Smooth muscle cell (in vitro differentiated cells): ENCODE results near the gene HES3. TPM values are rescaled to one million over a fixed set of nuclear protein-coding genes. Genes with fewer than 3 reads are reported as not detected.

Experiments
- DNase-seq: peaks from one replicate; lab custom pipeline; 2025; ENCODE audit not compliant: unreplicated experiment; lab: John Stamatoyannopoulos, UW
- H2AFZ ChIP-seq: fragments of 200-600 bp; sonication (generic); 2 replicates; pipeline ENCODE4 v1.6.0; 2016; ENCODE audit warnings: antibody characterized with exemption, low read depth, mild to moderate bottlenecking
- H3F3A ChIP-seq: fragments of 200-600 bp; sonication (generic); 2 replicates; pipeline ENCODE4 v1.6.0; 2017; ENCODE audit warnings: antibody characterized with exemption, low read depth
- H3K27ac ChIP-seq: fragments of 200-600 bp; sonication (generic); 2 replicates; pipeline ENCODE4 v1.5.1; 2016; ENCODE audit warnings: low read depth, mild to moderate bottlenecking
- H3K27me3 ChIP-seq: fragments of 200-600 bp; sonication (generic); 2 replicates; pipeline ENCODE4 v1.6.1; 2016; ENCODE audit warnings: low read depth, mild to moderate bottlenecking
- H3K36me3 ChIP-seq: fragments of 200-600 bp; sonication (generic); 2 replicates; pipeline ENCODE4 v1.5.1; 2016; ENCODE audit warnings: low read depth
- H3K4me1 ChIP-seq: fragments of 200-600 bp; sonication (generic); 2 replicates; pipeline ENCODE4 v1.5.1; 2016; ENCODE audit warnings: low read depth
- H3K4me2 ChIP-seq: fragments of 200-600 bp; sonication (generic); 2 replicates; pipeline ENCODE4 v1.6.0; 2016; ENCODE audit warnings: mild to moderate bottlenecking
- H3K4me3 ChIP-seq: fragments of 200-600 bp; sonication (generic); 2 replicates; pipeline ENCODE4 v1.5.1; 2016; ENCODE audit warnings: mild to moderate bottlenecking
- H3K79me2 ChIP-seq: fragments of 200-600 bp; sonication (generic); 2 replicates; pipeline ENCODE4 v1.6.0; 2016; ENCODE audit warnings: low read depth, mild to moderate bottlenecking
- H3K9ac ChIP-seq: fragments of 200-600 bp; sonication (generic); 2 replicates; pipeline ENCODE4 v1.6.0; 2016; ENCODE audit warnings: low read depth
- H3K9me3 ChIP-seq: fragments of 200-600 bp; sonication (generic); replicated peaks from 2 replicates; pipeline ENCODE4 v1.5.1; 2016; ENCODE audit warnings: low read depth
- H4K20me1 ChIP-seq: fragments of 200-600 bp; sonication (generic); 2 replicates; pipeline ENCODE4 v1.6.0; 2016; ENCODE audit warnings: low read depth
- WGBS: methylation state at CpG from one replicate; pipeline ENCODE4 v1.1.7; 2016; ENCODE audit warnings: low lambda C conversion rate; 5-methylcytosine and 5-hydroxymethylcytosine counted together
- polyA plus RNA-seq: library from polyadenylated mRNA; unstranded; fragments of >200 nt; fragmentation: Nextera tagmentation; extraction: Ambion mirVana; gene quantifications from 2 replicates; pipeline ENCODE4 v1.2.1, GENCODE V29; 2016
- total RNA-seq: library from RNA; depleted of rRNA; stranded (reverse); fragments of >200 nt; gene quantifications from 2 replicates; pipeline ENCODE4 v1.2.3, GENCODE V29; 2014
- TF ChIP-seq, protein P1 (sequence below): fragments of 200-600 bp; sonication (generic); IDR thresholded peaks from 2 replicates; pipeline ENCODE4 v1.5.1; 2017; ENCODE audit warnings: borderline replicate concordance, mild to moderate bottlenecking, antibody characterized with exemption; ENCODE audit not compliant: insufficient read depth, poor library complexity, severe bottlenecking

The HES3 gene
- total and polyA plus RNA-seq, 2 experiments from 2014 or later, result not detected

DNA sequence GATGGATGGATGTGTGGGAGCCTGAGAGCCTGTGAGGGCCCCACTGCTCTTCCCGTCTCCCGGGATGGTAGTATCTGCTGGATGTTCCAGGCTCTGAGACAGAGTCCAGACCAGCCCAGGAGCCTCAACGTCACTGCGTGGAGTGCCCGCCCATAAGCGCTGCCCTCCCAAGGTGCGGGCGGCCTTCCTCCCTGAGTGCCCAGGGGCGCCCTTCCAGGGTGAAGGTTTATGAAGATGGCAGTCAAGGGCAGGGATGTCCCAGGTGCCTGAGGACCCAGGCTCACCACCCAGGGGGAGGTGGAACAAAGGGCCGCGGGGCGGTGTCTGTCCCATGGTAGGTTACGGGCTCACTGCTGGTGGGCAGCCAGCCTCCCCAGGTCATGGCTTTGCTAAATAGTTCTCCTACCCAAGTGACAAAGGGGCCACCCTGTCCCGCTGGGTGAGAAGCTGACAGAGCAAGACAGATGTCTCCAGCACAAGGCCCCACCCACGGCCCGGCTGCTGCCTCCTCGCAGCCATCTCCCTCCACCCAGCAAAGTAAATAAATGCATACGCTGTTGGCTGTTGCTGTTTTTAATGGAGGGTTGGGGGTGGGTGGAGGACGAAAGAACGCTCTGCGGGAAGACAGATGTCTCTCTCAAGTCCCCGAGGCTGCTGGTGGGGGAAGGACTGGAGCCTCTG lies 25.9 kb downstream of the HES3 start:
- Histone ChIP-seq H3K36me3 (no peaks in the 10 kb centered on the region), H3K4me1 (peaks cover 9% of the 10 kb centered on the region), H4K20me1 (peaks cover 3% of the 10 kb centered on the region), H3K4me3 (no peak overlapping the region), H3K9me3 (no peaks in the 10 kb centered on the region), H3K4me2 (no peak overlapping the region), H3F3A (no peaks in the 10 kb centered on the region), H3K27ac (no peak overlapping the region), H2AFZ (no peak overlapping the region), H3K27me3 (no peaks in the 10 kb centered on the region), H3K9ac (no peak overlapping the region), H3K79me2 (no peaks in the 10 kb centered on the region)
- TF ChIP-seq, protein P1, sequence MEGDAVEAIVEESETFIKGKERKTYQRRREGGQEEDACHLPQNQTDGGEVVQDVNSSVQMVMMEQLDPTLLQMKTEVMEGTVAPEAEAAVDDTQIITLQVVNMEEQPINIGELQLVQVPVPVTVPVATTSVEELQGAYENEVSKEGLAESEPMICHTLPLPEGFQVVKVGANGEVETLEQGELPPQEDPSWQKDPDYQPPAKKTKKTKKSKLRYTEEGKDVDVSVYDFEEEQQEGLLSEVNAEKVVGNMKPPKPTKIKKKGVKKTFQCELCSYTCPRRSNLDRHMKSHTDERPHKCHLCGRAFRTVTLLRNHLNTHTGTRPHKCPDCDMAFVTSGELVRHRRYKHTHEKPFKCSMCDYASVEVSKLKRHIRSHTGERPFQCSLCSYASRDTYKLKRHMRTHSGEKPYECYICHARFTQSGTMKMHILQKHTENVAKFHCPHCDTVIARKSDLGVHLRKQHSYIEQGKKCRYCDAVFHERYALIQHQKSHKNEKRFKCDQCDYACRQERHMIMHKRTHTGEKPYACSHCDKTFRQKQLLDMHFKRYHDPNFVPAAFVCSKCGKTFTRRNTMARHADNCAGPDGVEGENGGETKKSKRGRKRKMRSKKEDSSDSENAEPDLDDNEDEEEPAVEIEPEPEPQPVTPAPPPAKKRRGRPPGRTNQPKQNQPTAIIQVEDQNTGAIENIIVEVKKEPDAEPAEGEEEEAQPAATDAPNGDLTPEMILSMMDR, result no peak
- WGBS, result 58% methylated on average over 22 of the region's 22 CpGs
- DNase-seq, result no peak

DNA sequence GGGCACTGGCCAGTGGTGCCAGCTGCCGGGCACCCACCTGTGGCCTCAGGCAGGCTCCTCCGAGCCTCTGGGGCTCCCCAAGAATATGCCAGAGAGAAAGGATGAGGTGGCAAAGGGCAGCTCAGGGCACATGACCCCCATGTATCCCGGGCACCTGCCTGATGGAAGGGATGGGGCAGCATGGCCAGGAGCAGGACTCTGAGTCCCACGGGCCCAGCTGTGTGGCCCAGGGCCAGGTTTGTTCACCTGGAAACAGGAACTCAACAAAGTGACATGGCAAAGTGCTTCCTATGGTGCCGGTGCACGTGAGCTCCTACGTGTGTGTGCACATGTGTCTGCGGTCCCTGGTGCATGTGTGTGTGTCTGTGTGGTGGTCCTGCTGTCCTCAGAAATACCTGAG lies 26.4 kb downstream of the HES3 start:
- Histone ChIP-seq H3K4me2 (no peak overlapping the region), H3K9me3 (no peaks in the 10 kb centered on the region), H3K9ac (no peak overlapping the region), H3K4me1 (peaks cover 9% of the 10 kb centered on the region), H3K4me3 (no peak overlapping the region), H3K36me3 (no peaks in the 10 kb centered on the region), H4K20me1 (peaks cover 3% of the 10 kb centered on the region), H3K27me3 (no peaks in the 10 kb centered on the region), H3K79me2 (no peaks in the 10 kb centered on the region), H3F3A (no peaks in the 10 kb centered on the region), H2AFZ (no peak overlapping the region), H3K27ac (no peak overlapping the region)
- 93% methylated on average over 8 of the region's 8 CpGs for WGBS
- TF ChIP-seq, protein P1, result no peak
- no peak for DNase-seq

DNA sequence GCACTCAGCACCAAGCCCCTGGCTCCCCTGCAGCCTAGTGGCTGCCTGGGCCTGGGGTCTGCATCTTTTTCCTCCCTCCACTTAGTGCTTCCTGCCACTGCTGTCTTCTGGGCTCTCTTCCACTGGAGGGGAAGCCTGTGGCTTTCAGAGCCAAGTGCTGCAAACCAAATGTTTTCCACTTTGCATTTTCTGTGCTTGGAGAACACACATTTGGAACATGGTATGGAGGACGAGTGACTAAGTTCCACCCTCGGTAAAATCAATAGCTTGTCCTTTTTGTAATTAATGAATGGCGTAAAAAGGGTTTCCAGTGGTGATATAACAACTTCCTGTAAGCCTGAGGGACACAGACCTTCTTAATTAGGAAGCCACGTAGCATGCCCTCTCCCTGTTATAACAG lies 27.0 kb downstream of the HES3 start:
- Histone ChIP-seq H3K27me3 (no peaks in the 10 kb centered on the region), H3K79me2 (no peaks in the 10 kb centered on the region), H3K9ac (no peak overlapping the region), H3K4me3 (no peak overlapping the region), H3K36me3 (no peaks in the 10 kb centered on the region), H3K4me2 (no peak overlapping the region), H2AFZ (no peak overlapping the region), H4K20me1 (peaks cover 3% of the 10 kb centered on the region), H3K27ac (no peak overlapping the region), H3K4me1 (peaks cover 14% of the 10 kb centered on the region), H3K9me3 (no peaks in the 10 kb centered on the region), H3F3A (no peaks in the 10 kb centered on the region)
- WGBS, result 81% methylated on average over 4 of the region's 4 CpGs
- TF ChIP-seq, protein P1, result no peak
- no peak for DNase-seq

DNA sequence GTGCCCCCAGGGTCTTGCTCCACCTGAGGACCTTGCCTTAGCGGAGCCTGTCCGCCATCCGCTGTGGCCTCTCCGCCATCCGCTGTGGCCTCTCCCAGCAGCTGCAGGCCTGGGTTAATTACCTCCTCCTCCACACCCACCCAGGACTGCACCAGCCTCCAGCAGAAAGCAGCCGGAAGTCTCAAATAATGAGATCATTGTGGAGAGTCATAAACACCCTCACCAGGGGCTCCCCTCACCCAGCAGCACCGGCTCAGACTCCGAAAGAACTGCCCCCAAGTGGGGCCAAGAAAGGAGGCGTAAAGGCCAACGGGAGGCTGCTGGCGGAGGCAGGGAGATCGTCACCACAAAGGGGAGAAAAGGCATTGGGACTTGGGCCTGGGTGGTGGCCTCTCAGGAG lies 27.6 kb downstream of the HES3 start:
- no peaks in the 10 kb centered on the region for H3F3A ChIP-seq
- no peaks in the 10 kb centered on the region for H3K27me3 ChIP-seq
- no peaks in the 10 kb centered on the region for H3K9me3 ChIP-seq
- H3K4me3 ChIP-seq, result no peak overlapping the region
- peaks cover 3% of the 10 kb centered on the region for H4K20me1 ChIP-seq
- TF ChIP-seq, protein P1, result no peak
- H3K4me1 ChIP-seq, result peaks cover 17% of the 10 kb centered on the region
- H3K36me3 ChIP-seq, result no peaks in the 10 kb centered on the region
- no peaks in the 10 kb centered on the region for H3K79me2 ChIP-seq
- no peak overlapping the region for H3K9ac ChIP-seq
- peak overlapping the region; percentile 26 for H3K4me2 ChIP-seq
- no peak for DNase-seq
- H3K27ac ChIP-seq, result no peak overlapping the region
- H2AFZ ChIP-seq, result no peak overlapping the region
- 61% methylated on average over 12 of the region's 12 CpGs for WGBS
